Iris pigment epithelial cell (primary cell): ENCODE measurements around the gene LECT2.

Source experiments
- DNase-seq: peaks from one replicate; pipeline ENCODE4 v3.0.0-alpha.2; 2011; ENCODE audit warnings: low read depth

The LECT2 gene

DNA sequence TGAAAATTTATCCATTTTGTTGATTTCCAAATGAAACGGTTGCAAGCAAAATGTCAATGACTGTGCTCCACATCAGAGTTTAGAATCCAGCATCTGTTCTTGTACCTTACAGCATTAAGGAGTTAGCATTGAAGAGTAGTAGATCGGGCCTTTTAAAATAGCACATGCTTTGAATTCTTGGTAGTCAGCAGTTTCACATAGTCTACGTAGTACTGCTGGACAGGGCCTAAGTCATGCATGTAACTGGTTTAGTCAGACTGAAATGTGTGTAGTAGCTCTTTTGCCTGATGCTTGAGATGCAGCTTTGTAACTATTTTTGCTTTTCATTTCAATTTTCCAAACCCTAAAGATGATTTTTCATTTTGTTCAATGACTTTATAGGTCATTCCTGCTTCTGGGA, 19.8 kb downstream of the LECT2 start:
- DNase-seq, result peak; percentile 55

GRCh38 chr5:135930949-135931295, 23.9 kb downstream of the LECT2 start:
- no peak for DNase-seq

- no peak for DNase-seq
These were observed 24.5 kb downstream of the LECT2 start for GRCh38 chr5:135930029-135930948.

GRCh38 chr5:135921388-135921787, 33.4 kb downstream of the LECT2 start:
- peak; percentile 49 for DNase-seq

DNA sequence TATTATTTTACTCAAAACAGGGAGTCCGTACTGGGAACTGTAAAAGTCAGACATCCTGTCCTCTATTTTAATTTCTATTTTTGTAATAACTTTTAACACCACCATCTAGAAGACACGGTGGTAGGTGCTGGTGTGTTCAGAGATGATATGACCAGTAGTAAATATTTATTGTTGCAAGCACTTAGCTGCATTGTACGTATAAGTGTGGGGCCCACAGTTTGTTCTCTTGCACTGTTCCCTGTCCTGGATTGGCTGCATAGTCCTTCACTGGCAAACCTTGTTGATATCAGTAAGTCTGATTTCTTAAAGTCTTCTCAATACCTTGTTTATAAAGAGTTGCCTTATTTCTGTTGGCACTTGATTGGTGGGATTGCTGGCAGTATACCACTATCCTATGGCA, 34.6 kb downstream of the LECT2 start:
- DNase-seq, result no peak

DNA sequence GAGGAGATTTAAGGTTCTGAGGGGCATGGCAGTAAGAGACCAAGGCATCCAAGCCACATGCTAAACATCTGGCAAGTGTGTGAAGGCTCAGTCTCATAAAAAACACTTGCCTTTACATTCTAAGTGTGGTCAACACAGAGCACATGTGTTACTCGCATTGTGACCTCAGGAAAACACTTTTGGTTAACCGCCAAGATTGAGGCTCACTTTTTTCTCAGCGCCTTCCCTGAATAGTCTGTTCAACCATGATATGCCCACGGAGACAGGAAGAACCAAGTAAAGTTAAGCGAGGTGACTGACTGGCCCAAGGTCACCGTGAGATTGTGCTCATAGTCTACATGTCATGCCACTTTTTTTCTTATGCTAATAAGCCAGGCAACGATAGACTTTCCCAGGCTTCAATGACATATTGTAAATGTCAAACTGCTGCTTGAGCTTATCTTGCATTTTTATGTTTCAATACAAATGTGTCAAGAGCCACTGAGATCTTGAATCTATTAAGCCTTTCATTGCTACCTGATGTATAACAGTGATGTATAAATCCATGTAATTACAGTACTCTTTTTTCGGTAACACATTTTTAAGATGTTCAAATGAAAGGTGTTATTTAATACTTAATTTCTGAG, 38.0 kb downstream of the LECT2 start:
- no peak for DNase-seq

DNA sequence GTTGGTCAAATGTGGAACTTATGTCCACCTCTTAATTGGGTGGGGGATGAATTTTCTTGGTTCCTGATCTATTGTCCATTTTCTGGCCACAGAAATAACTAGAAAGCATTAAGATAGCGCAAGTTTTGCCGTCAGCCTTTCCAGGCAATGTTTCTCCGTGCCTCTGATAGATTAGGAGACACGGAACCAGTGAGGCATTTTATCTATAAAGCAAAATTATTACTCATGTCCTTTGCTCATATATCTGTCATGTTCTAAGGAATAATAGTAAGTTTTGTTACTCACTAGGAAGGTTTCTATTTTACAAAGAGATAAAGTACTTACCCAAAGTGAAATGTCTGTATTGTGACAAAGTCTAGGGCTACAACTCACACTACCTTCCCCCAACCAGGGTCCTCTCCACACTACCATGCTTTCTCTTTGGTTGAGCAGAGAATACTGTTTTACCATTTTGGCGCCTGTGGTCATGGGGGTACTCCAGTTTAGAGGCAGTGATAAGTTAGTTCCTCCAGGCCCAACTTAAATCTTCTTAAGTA, 39.2 kb downstream of the LECT2 start:
- no peak for DNase-seq

DNA sequence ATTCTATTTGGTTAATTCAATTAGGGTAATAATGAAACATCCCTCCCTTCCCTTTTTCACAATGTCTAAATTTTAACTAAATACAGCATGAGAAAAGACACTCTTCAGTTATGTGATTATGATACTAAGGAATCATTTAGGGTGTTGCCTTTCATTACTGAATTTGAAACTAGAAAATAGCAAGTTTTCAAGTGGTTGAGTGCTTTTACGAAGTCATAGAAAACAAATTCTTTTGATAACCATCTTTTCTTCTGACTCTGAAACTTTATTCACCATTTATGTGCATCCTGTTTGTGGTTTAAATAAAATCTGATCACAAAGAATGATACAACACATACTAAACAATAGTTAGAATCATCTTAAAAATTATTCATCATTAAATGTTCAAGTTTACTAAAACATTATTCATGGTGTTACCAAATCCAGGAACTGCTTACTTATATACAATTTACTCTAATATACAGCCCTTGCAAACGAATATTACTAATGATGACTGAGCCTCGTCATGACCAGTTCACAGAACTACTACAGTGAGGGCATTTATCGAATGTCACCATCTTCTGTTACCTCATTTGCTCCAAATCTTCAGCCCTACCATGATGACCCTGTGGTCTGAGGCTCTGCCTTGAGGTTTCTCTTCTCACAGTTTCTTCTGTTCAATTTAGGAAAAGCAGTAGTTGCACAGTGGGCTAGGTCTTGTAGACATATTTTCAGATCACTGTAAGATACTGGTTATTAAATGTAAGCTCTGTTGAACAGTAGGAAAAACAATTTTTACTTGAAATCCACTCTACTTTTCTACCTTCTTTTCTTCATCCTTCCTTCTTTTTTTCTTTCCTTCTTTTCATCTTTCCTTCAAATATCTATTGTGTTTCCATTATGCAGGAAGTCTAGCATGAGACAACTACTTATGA, 40.8 kb downstream of the LECT2 start:
- no peak for DNase-seq

DNA sequence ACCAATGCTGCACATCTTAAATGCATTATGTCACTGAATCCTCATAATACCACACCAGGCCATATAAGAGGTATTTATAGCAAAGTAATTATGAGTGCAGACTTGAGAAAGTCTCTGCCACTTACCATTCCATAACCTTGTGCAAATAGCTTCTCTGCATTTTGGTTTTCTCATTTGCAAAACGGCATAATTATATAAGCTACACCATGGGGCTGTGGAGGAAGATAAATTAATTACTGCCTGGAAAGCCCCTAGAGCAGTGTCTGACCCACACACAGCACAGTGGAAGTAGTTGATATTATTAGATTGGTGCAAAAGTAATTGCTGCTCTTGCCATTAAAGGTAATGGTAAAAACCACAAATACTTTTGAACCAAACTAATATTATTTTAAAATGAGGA, 49.6 kb downstream of the LECT2 start:
- DNase-seq, result no peak

- no peak for DNase-seq
These were observed 53.1 kb downstream of the LECT2 start for GRCh38 chr5:135901633-135902032.

GRCh38 chr5:135900276-135900675, 54.5 kb downstream of the LECT2 start:
- no peak for DNase-seq

DNA sequence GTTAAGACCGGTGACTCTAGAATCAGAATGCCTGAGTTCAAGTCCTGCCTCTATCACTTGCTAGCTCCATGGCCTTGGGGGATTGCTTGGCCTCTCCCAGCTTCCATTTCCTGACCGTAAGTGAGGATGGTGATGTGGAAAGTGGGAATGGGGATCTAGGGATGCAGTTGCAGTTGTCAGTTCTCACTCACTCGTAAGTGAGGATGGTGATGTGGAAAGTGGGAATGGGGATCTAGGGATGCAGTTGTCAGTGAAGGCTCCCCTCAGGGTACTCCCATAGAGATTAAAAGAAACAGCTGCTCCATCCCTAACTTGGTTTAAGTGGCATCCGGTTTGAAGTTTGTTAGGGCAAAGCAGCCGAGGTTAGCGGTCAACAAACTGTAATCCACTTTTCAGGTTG, 56.1 kb downstream of the LECT2 start:
- no peak for DNase-seq
